Measurements from ENCODE around the gene PLEKHA7. TPM values are rescaled to one million over a fixed set of nuclear protein-coding genes. Genes with fewer than 3 reads are reported as not detected.

Gene PLEKHA7
- total and polyA plus RNA-seq, 2 of the 13 experiments (the other 11 are each of a cell fraction or from before 2014, with no cell fraction given) = 17.5 to 18.7 TPM

DNA sequence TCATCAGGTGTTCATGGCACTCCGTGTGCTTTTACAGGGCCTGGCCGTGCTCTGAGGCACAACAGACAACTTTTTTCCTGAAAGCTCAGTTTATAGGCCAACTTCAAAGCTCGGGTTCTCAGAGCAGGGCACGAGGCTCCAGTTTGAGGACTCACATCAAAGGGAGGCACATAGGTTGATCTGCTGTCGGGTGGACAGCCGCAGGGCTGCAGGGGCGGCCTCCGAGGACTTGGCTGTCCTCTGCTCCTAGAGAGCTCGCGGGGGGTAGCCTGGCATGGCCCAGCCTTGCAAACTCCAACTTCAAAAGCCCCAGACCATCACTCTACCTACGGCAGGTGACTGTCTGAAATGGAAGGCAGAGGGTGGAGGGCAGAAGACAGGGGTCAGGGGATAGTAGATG lies 244.2 kb downstream of the PLEKHA7 start (continued):
- TF ChIP-seq, protein P1, sequence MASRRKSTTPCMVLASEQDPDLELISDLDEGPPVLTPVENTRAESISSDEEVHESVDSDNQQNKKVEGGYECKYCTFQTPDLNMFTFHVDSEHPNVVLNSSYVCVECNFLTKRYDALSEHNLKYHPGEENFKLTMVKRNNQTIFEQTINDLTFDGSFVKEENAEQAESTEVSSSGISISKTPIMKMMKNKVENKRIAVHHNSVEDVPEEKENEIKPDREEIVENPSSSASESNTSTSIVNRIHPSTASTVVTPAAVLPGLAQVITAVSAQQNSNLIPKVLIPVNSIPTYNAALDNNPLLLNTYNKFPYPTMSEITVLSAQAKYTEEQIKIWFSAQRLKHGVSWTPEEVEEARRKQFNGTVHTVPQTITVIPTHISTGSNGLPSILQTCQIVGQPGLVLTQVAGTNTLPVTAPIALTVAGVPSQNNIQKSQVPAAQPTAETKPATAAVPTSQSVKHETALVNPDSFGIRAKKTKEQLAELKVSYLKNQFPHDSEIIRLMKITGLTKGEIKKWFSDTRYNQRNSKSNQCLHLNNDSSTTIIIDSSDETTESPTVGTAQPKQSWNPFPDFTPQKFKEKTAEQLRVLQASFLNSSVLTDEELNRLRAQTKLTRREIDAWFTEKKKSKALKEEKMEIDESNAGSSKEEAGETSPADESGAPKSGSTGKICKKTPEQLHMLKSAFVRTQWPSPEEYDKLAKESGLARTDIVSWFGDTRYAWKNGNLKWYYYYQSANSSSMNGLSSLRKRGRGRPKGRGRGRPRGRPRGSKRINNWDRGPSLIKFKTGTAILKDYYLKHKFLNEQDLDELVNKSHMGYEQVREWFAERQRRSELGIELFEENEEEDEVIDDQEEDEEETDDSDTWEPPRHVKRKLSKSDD (CRISPR knock-in tag; IDR thresholded peaks at IDR 0.05; ENCODE audit: low read depth) = no peak
- TF ChIP-seq, protein P2, sequence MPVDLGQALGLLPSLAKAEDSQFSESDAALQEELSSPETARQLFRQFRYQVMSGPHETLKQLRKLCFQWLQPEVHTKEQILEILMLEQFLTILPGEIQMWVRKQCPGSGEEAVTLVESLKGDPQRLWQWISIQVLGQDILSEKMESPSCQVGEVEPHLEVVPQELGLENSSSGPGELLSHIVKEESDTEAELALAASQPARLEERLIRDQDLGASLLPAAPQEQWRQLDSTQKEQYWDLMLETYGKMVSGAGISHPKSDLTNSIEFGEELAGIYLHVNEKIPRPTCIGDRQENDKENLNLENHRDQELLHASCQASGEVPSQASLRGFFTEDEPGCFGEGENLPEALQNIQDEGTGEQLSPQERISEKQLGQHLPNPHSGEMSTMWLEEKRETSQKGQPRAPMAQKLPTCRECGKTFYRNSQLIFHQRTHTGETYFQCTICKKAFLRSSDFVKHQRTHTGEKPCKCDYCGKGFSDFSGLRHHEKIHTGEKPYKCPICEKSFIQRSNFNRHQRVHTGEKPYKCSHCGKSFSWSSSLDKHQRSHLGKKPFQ (CRISPR knock-in tag; IDR thresholded peaks at IDR 0.05; ENCODE audit: insufficient replicate concordance) = no peak
- TF ChIP-seq CREB1 (IDR thresholded peaks at IDR 0.05) = no peak
- TF ChIP-seq CREB1 (CRISPR knock-in tag; IDR thresholded peaks at IDR 0.05) = no peak
- no peak for TF ChIP-seq REPIN1 (CRISPR knock-in tag; IDR thresholded peaks at IDR 0.05; ENCODE audit: borderline replicate concordance, low read depth)
- no peak for TF ChIP-seq HDAC1 (CRISPR knock-in tag; IDR thresholded peaks at IDR 0.05)
- no peak for TF ChIP-seq RFXAP (CRISPR knock-in tag; IDR thresholded peaks at IDR 0.05; ENCODE audit: borderline replicate concordance)
- TF ChIP-seq REL (CRISPR knock-in tag; conservative IDR thresholded peaks at IDR 0.05) = no peak
- TF ChIP-seq ZNF672 (CRISPR knock-in tag; IDR thresholded peaks at IDR 0.05) = no peak
- TF ChIP-seq, protein P3, sequence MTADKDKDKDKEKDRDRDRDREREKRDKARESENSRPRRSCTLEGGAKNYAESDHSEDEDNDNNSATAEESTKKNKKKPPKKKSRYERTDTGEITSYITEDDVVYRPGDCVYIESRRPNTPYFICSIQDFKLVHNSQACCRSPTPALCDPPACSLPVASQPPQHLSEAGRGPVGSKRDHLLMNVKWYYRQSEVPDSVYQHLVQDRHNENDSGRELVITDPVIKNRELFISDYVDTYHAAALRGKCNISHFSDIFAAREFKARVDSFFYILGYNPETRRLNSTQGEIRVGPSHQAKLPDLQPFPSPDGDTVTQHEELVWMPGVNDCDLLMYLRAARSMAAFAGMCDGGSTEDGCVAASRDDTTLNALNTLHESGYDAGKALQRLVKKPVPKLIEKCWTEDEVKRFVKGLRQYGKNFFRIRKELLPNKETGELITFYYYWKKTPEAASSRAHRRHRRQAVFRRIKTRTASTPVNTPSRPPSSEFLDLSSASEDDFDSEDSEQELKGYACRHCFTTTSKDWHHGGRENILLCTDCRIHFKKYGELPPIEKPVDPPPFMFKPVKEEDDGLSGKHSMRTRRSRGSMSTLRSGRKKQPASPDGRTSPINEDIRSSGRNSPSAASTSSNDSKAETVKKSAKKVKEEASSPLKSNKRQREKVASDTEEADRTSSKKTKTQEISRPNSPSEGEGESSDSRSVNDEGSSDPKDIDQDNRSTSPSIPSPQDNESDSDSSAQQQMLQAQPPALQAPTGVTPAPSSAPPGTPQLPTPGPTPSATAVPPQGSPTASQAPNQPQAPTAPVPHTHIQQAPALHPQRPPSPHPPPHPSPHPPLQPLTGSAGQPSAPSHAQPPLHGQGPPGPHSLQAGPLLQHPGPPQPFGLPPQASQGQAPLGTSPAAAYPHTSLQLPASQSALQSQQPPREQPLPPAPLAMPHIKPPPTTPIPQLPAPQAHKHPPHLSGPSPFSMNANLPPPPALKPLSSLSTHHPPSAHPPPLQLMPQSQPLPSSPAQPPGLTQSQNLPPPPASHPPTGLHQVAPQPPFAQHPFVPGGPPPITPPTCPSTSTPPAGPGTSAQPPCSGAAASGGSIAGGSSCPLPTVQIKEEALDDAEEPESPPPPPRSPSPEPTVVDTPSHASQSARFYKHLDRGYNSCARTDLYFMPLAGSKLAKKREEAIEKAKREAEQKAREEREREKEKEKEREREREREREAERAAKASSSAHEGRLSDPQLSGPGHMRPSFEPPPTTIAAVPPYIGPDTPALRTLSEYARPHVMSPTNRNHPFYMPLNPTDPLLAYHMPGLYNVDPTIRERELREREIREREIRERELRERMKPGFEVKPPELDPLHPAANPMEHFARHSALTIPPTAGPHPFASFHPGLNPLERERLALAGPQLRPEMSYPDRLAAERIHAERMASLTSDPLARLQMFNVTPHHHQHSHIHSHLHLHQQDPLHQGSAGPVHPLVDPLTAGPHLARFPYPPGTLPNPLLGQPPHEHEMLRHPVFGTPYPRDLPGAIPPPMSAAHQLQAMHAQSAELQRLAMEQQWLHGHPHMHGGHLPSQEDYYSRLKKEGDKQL (CRISPR knock-in tag; IDR thresholded peaks at IDR 0.05; ENCODE audit: low read depth) = no peak
- TF ChIP-seq ZNF263 (CRISPR knock-in tag; IDR thresholded peaks at IDR 0.05) = 0 out of 2 replicates have a peak, but pooled peaks have one; percentile 12
- TF ChIP-seq HNF4A (CRISPR knock-in tag; IDR thresholded peaks at IDR 0.05) = no peak
- no peak for TF ChIP-seq KAT7 (CRISPR knock-in tag; IDR thresholded peaks at IDR 0.05; ENCODE audit: borderline replicate concordance)
